HUES6 (cell line): ENCODE data around the gene JMJD6.
A peak's percentile ranks its signal among the peaks of the same experiment; 100 is the strongest.
"Not testable (repeated sequence)": the region's sequence is repeated elsewhere in the genome, so short reads cannot be mapped to it uniquely, and the experiment has no call there.

Source experiments
- H3K27ac ChIP-seq: 2 replicates; pipeline ENCODE4 v1.7.0; 2013; ENCODE audit warnings: low read depth, mild to moderate bottlenecking, low read length, inconsistent platforms
- H3K27me3 ChIP-seq: 2 replicates; pipeline ENCODE4 v1.6.1; 2013; ENCODE audit warnings: low read length; ENCODE audit not compliant: control insufficient read depth, insufficient read depth
- H3K36me3 ChIP-seq: 2 replicates; pipeline ENCODE4 v1.6.1; 2013; ENCODE audit warnings: low read length; ENCODE audit not compliant: control insufficient read depth, insufficient read depth
- H3K4me1 ChIP-seq: 2 replicates; pipeline ENCODE4 v1.6.1; 2013; ENCODE audit warnings: low read length; ENCODE audit not compliant: control insufficient read depth, insufficient read depth
- H3K4me3 ChIP-seq: 2 replicates; pipeline ENCODE4 v1.5.1; 2013; ENCODE audit warnings: low read depth, low read length
- H3K9ac ChIP-seq: one replicate; pipeline ENCODE4 v1.6.1; 2013; ENCODE audit warnings: mild to moderate bottlenecking, low read length
- H3K9me3 ChIP-seq: 2 replicates; pipeline ENCODE4 v1.6.1; 2013; ENCODE audit warnings: low read depth, low read length; ENCODE audit not compliant: control insufficient read depth, insufficient read depth

Gene JMJD6

GRCh38 chr17:76725580-76726230 lies 701 bp downstream of the JMJD6 start:
- Histone ChIP-seq H3K27ac (peak overlapping the region; percentile 80), H3K9me3 (no peaks in the 10 kb centered on the region), H3K9ac (peak overlapping the region; percentile 86), H3K4me3 (peak overlapping the region; percentile 96), H3K4me1 (peaks cover 11% of the 10 kb centered on the region), H3K36me3 (peaks cover 46% of the 10 kb centered on the region), H3K27me3 (no peaks in the 10 kb centered on the region)

GRCh38 chr17:76723812-76724211 lies 2.6 kb downstream of the JMJD6 start:
- H3K27ac ChIP-seq = no peak overlapping the region
- no peak overlapping the region for H3K4me3 ChIP-seq
- peaks cover 11% of the 10 kb centered on the region for H3K4me1 ChIP-seq
- peaks cover 53% of the 10 kb centered on the region for H3K36me3 ChIP-seq
- no peaks in the 10 kb centered on the region for H3K9me3 ChIP-seq
- no peak overlapping the region for H3K9ac ChIP-seq
- H3K27me3 ChIP-seq = no peaks in the 10 kb centered on the region

GRCh38 chr17:76722977-76723376 lies 3.4 kb downstream of the JMJD6 start:
- Histone ChIP-seq H3K4me1 (peaks cover 11% of the 10 kb centered on the region), H3K36me3 (peaks cover 61% of the 10 kb centered on the region)
- H3K9ac ChIP-seq, H3K9me3 ChIP-seq, H3K27me3 ChIP-seq, H3K27ac ChIP-seq, H3K4me3 ChIP-seq: not testable (repeated sequence)

- Histone ChIP-seq H3K27ac (no peak overlapping the region), H3K9ac (no peak overlapping the region), H3K27me3 (no peaks in the 10 kb centered on the region), H3K9me3 (no peaks in the 10 kb centered on the region), H3K4me3 (no peak overlapping the region), H3K36me3 (peaks cover 65% of the 10 kb centered on the region), H3K4me1 (peaks cover 4% of the 10 kb centered on the region)
Observed at GRCh38 chr17:76722279-76722678, 4.1 kb downstream of the JMJD6 start.

GRCh38 chr17:76721463-76721862 lies 4.9 kb downstream of the JMJD6 start:
- peaks cover 73% of the 10 kb centered on the region for H3K36me3 ChIP-seq
- no peak overlapping the region for H3K4me3 ChIP-seq
- H3K9me3 ChIP-seq = no peaks in the 10 kb centered on the region
- H3K4me1 ChIP-seq = peaks cover 4% of the 10 kb centered on the region
- no peak overlapping the region for H3K9ac ChIP-seq
- H3K27ac ChIP-seq = no peak overlapping the region
- H3K27me3 ChIP-seq = no peaks in the 10 kb centered on the region

GRCh38 chr17:76720941-76721340 lies 5.5 kb downstream of the JMJD6 start:
- no peaks in the 10 kb centered on the region for H3K27me3 ChIP-seq
- no peaks in the 10 kb centered on the region for H3K9me3 ChIP-seq
- H3K27ac ChIP-seq = no peak overlapping the region
- no peak overlapping the region for H3K9ac ChIP-seq
- H3K36me3 ChIP-seq = peaks cover 78% of the 10 kb centered on the region
- H3K4me3 ChIP-seq = no peak overlapping the region
- peaks cover 4% of the 10 kb centered on the region for H3K4me1 ChIP-seq

GRCh38 chr17:76720211-76720610 lies 6.2 kb downstream of the JMJD6 start:
- no peak overlapping the region for H3K4me3 ChIP-seq
- H3K4me1 ChIP-seq = no peaks in the 10 kb centered on the region
- peaks cover 86% of the 10 kb centered on the region for H3K36me3 ChIP-seq
- no peaks in the 10 kb centered on the region for H3K27me3 ChIP-seq
- no peak overlapping the region for H3K27ac ChIP-seq
- no peaks in the 10 kb centered on the region for H3K9me3 ChIP-seq
- H3K9ac ChIP-seq = no peak overlapping the region

- Histone ChIP-seq H3K4me1 (no peaks in the 10 kb centered on the region), H3K27ac (no peak overlapping the region), H3K4me3 (no peak overlapping the region), H3K36me3 (peaks cover 78% of the 10 kb centered on the region), H3K27me3 (no peaks in the 10 kb centered on the region), H3K9ac (no peak overlapping the region), H3K9me3 (no peaks in the 10 kb centered on the region)
Observed at GRCh38 chr17:76718516-76718915, 7.9 kb downstream of the JMJD6 start.

GRCh38 chr17:76716839-76717215 lies 9.6 kb downstream of the JMJD6 start:
- no peak overlapping the region for H3K4me3 ChIP-seq
- no peaks in the 10 kb centered on the region for H3K4me1 ChIP-seq
- no peaks in the 10 kb centered on the region for H3K9me3 ChIP-seq
- peaks cover 67% of the 10 kb centered on the region for H3K36me3 ChIP-seq
- H3K9ac ChIP-seq = no peak overlapping the region
- H3K27ac ChIP-seq = no peak overlapping the region
- H3K27me3 ChIP-seq = no peaks in the 10 kb centered on the region

- Histone ChIP-seq H3K27me3 (no peaks in the 10 kb centered on the region), H3K9ac (no peak overlapping the region), H3K36me3 (peaks cover 62% of the 10 kb centered on the region), H3K9me3 (no peaks in the 10 kb centered on the region), H3K4me3 (no peak overlapping the region), H3K27ac (no peak overlapping the region), H3K4me1 (peaks cover 3% of the 10 kb centered on the region)
Observed at GRCh38 chr17:76716146-76716838, 10.1 kb downstream of the JMJD6 start.

GRCh38 chr17:76715496-76715830 lies 10.9 kb downstream of the JMJD6 start:
- no peaks in the 10 kb centered on the region for H3K9me3 ChIP-seq
- no peak overlapping the region for H3K27ac ChIP-seq
- H3K36me3 ChIP-seq = peaks cover 54% of the 10 kb centered on the region
- no peak overlapping the region for H3K9ac ChIP-seq
- no peak overlapping the region for H3K4me3 ChIP-seq
- no peaks in the 10 kb centered on the region for H3K27me3 ChIP-seq
- H3K4me1 ChIP-seq = peaks cover 6% of the 10 kb centered on the region
